ENCODE results near the gene HLA-DMA.

DNA sequence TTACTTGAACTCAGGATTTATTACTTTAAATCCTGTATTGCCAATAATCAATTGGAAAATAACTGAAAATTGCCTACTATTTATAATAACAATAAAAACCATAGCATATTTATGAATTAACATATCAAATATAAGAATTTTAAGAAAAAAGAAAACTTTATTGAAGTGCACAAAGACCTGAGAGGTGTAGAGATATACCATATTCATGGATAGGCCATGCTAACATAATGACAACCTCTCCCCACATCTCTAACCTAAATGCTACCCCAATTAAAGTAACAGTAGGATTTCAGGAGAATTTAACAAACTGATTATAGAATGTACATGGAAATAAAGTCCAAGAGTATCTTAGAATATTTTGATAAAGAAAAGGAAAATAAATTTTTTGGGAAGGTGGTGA is 6.9 kb downstream of the HLA-DMA start:
- TF ChIP-seq POLR2A (IDR thresholded peaks at IDR 0.05; ENCODE audit: control extremely low read depth in 1 of 2, low read depth in 2 of 2, low read length in 2 of 2) (no peak), SP2 (IDR thresholded peaks at IDR 0.05; ENCODE audit: low read length) (no peak), CHD2 (IDR thresholded peaks at IDR 0.05; ENCODE audit: low read length) (no peak), CEBPB (IDR thresholded peaks at IDR 0.05; ENCODE audit: low read depth, low read length) (no peak), TBP (IDR thresholded peaks at IDR 0.05; ENCODE audit: low read depth, low read length) (no peak)
- TF ChIP-seq, protein P1, sequence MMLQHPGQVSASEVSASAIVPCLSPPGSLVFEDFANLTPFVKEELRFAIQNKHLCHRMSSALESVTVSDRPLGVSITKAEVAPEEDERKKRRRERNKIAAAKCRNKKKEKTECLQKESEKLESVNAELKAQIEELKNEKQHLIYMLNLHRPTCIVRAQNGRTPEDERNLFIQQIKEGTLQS (IDR thresholded peaks at IDR 0.05; ENCODE audit: insufficient read depth, low read depth, low read length) = no peak
- TF ChIP-seq, protein P2, sequence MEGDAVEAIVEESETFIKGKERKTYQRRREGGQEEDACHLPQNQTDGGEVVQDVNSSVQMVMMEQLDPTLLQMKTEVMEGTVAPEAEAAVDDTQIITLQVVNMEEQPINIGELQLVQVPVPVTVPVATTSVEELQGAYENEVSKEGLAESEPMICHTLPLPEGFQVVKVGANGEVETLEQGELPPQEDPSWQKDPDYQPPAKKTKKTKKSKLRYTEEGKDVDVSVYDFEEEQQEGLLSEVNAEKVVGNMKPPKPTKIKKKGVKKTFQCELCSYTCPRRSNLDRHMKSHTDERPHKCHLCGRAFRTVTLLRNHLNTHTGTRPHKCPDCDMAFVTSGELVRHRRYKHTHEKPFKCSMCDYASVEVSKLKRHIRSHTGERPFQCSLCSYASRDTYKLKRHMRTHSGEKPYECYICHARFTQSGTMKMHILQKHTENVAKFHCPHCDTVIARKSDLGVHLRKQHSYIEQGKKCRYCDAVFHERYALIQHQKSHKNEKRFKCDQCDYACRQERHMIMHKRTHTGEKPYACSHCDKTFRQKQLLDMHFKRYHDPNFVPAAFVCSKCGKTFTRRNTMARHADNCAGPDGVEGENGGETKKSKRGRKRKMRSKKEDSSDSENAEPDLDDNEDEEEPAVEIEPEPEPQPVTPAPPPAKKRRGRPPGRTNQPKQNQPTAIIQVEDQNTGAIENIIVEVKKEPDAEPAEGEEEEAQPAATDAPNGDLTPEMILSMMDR (IDR thresholded peaks at IDR 0.05; ENCODE audit: control extremely low read depth in 1 of 3, insufficient read depth in 1 of 3, low read depth in 1 of 3, low read length in 3 of 3) = no peak

Measured in H1 (cell line).